ENCODE measurements around the gene SORCS2. TPM values are rescaled to one million over a fixed set of nuclear protein-coding genes. Genes with fewer than 3 reads are reported as not detected.

Gene SORCS2
- total and polyA plus RNA-seq, 4 donors, result 2.2 to 7.7 (median 2.5) TPM

DNA sequence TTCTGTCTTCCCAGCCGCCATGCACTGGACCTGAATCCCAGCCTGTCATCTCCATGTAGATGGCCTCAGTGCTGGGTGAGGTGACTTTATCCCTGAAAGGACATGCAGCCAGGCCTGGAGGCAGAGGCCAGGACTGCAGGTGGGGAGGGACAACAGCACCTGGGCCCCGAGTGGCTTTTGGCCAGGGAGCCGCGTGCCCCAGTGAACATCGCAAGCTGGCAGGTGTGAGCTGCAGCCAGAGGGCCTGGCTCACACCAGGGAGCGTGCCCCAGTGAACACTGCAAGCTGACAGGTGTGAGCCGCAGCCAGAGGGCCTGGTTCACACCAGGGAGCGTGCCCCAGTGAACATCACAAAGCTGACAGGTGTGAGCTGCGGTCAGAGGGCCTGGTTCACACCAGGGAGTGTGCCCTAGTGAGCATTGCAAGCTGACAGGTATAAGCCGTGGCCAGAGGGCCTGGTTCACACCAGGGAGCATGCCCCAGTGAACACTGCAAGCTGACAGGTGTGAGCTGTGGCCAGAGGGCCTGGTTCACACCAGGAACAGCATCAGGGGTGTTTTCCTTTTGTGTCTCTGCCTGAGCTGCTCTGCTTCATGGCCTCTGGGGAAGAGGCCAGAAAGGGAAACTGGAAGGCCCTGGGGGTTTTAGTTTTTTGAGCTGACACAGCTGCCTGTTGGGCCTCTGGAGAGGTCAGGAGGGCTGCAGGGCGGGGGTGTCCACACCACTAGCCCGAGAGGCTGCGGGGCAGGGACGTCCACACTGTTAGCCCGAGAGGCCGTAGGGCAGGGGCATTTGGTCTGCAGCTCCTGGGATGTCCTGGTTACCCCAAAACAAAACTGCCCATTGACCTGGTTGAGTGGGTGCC lies 265.1 kb downstream of the SORCS2 start:
- Histone ChIP-seq H3K9ac (ENCODE audit: insufficient read depth in 1 of 2, low read length in 2 of 2) (no peak overlapping the region), H3K9me3 (ENCODE audit: control insufficient read depth in 4 of 4, insufficient read depth in 3 of 4, low read length in 3 of 4) (no peaks in the 10 kb centered on the region), H3K36me3 (ENCODE audit: control insufficient read depth in 4 of 4, insufficient read depth in 4 of 4, low read length in 4 of 4) (no peaks in the 10 kb centered on the region), H3K27me3 (ENCODE audit: control insufficient read depth in 3 of 3, insufficient read depth in 3 of 3, low read length in 2 of 3) (no peaks in the 10 kb centered on the region), H3K27ac (ENCODE audit: low read depth in 1 of 2, low read length in 1 of 2) (no peak overlapping the region), H3K4me3 (no peak overlapping the region), H3K4me1 (ENCODE audit: control insufficient read depth in 5 of 5, insufficient read depth in 5 of 5, low read length in 5 of 5) (peaks cover 0 to 4% (median 0%) of the 10 kb centered on the region in 5 donors)
- TF ChIP-seq, protein P1, sequence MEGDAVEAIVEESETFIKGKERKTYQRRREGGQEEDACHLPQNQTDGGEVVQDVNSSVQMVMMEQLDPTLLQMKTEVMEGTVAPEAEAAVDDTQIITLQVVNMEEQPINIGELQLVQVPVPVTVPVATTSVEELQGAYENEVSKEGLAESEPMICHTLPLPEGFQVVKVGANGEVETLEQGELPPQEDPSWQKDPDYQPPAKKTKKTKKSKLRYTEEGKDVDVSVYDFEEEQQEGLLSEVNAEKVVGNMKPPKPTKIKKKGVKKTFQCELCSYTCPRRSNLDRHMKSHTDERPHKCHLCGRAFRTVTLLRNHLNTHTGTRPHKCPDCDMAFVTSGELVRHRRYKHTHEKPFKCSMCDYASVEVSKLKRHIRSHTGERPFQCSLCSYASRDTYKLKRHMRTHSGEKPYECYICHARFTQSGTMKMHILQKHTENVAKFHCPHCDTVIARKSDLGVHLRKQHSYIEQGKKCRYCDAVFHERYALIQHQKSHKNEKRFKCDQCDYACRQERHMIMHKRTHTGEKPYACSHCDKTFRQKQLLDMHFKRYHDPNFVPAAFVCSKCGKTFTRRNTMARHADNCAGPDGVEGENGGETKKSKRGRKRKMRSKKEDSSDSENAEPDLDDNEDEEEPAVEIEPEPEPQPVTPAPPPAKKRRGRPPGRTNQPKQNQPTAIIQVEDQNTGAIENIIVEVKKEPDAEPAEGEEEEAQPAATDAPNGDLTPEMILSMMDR (IDR thresholded peaks at IDR 0.05; ENCODE audit: control extremely low read depth, extremely low read depth), result no peak
- ATAC-seq (ENCODE audit: insufficient read depth, low FRiP score) (no peak), DNase-seq (no peak)
- WGBS, 2 donors, result 85 to 87% methylated on average over 16 of the region's 16 CpGs

GRCh38 chr4:7458066-7458425 lies 265.7 kb downstream of the SORCS2 start:
- WGBS, 2 donors, result 72 to 82% methylated on average over 8 to 9 of the region's 9 CpGs

DNA sequence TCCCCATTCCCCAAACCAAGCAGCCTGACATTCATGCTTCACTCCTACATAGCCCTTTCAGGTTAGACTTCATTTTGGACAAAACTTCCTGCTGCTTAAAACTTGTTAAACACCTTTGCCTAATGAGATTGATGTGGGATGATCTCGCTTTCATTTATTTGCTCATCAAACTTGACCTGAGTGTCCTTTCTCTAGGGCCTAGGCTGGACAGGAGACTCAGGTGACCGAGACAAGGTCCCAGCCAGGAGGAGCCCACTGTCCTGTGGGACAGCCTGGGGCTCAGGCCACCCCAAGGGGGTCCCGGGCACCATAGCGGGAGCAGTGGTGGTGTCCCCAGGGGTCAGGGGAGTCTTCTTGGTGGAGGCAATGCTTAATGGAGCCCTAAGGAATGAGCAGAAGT lies 266.1 kb downstream of the SORCS2 start:
- peaks cover 0 to 4% (median 0%) of the 10 kb centered on the region in 5 donors for H3K4me1 ChIP-seq (ENCODE audit: control insufficient read depth in 5 of 5, insufficient read depth in 5 of 5, low read length in 5 of 5)
- no peak for ATAC-seq (ENCODE audit: insufficient read depth, low FRiP score)
- 92 to 95% methylated on average over 4 of the region's 4 CpGs for WGBS, 2 donors

More at GRCh38 chr4:7458066-7458425, 265.7 kb downstream of the SORCS2 start:
- Histone ChIP-seq H3K4me3 (no peak overlapping the region), H3K9ac (ENCODE audit: insufficient read depth in 1 of 2, low read length in 2 of 2) (no peak overlapping the region), H3K4me1 (ENCODE audit: control insufficient read depth in 5 of 5, insufficient read depth in 5 of 5, low read length in 5 of 5) (peaks cover 0 to 4% (median 0%) of the 10 kb centered on the region in 5 donors), H3K27me3 (ENCODE audit: control insufficient read depth in 3 of 3, insufficient read depth in 3 of 3, low read length in 2 of 3) (no peaks in the 10 kb centered on the region), H3K36me3 (ENCODE audit: control insufficient read depth in 4 of 4, insufficient read depth in 4 of 4, low read length in 4 of 4) (no peaks in the 10 kb centered on the region), H3K9me3 (ENCODE audit: control insufficient read depth in 4 of 4, insufficient read depth in 3 of 4, low read length in 3 of 4) (no peaks in the 10 kb centered on the region), H3K27ac (ENCODE audit: low read depth in 1 of 2, low read length in 1 of 2) (no peak overlapping the region)
- ATAC-seq (ENCODE audit: insufficient read depth, low FRiP score), result no peak
- TF ChIP-seq, protein P1 (IDR thresholded peaks at IDR 0.05; ENCODE audit: control extremely low read depth, extremely low read depth), result no peak
- DNase-seq, result no peak

More for the DNA sequence above, 266.1 kb downstream of the SORCS2 start:
- no peak overlapping the region for H3K27ac ChIP-seq (ENCODE audit: low read depth in 1 of 2, low read length in 1 of 2)
- TF ChIP-seq, protein P1 (IDR thresholded peaks at IDR 0.05; ENCODE audit: control extremely low read depth, extremely low read depth), result no peak
- no peaks in the 10 kb centered on the region for H3K9me3 ChIP-seq (ENCODE audit: control insufficient read depth in 4 of 4, insufficient read depth in 3 of 4, low read length in 3 of 4)
- H3K9ac ChIP-seq (ENCODE audit: insufficient read depth in 1 of 2, low read length in 2 of 2), result no peak overlapping the region
- no peaks in the 10 kb centered on the region for H3K36me3 ChIP-seq (ENCODE audit: control insufficient read depth in 4 of 4, insufficient read depth in 4 of 4, low read length in 4 of 4)
- no peaks in the 10 kb centered on the region for H3K27me3 ChIP-seq (ENCODE audit: control insufficient read depth in 3 of 3, insufficient read depth in 3 of 3, low read length in 2 of 3)
- H3K4me3 ChIP-seq, result no peak overlapping the region
- DNase-seq, result no peak
